NCI-H1417 treated with DMSO at 0.1 percent for 48 hours (cell line): ENCODE results near the gene BTG4.
A peak's percentile ranks its signal among the peaks of the same experiment; 100 is the strongest.

ENCODE experiments used
- DNase-seq: peaks from one replicate; lab custom pipeline; 2025; lab: John Stamatoyannopoulos, UW

The BTG4 gene

GRCh38 chr11:111455291-111456085 lies 56.7 kb downstream of the BTG4 start:
- no peak for DNase-seq

GRCh38 chr11:111454561-111455192 lies 57.5 kb downstream of the BTG4 start:
- DNase-seq: no peak

GRCh38 chr11:111452817-111453552 lies 59.2 kb downstream of the BTG4 start:
- DNase-seq: no peak

- DNase-seq: no peak
These were observed 60.0 kb downstream of the BTG4 start for GRCh38 chr11:111452146-111452545.

- no peak for DNase-seq
These were observed 61.5 kb downstream of the BTG4 start for GRCh38 chr11:111450480-111451320.

- no peak for DNase-seq
These were observed 62.3 kb downstream of the BTG4 start for GRCh38 chr11:111449696-111450479.

GRCh38 chr11:111448831-111449557 lies 63.2 kb downstream of the BTG4 start:
- no peak for DNase-seq

GRCh38 chr11:111448414-111448813 lies 63.8 kb downstream of the BTG4 start:
- no peak for DNase-seq

- no peak for DNase-seq
These were observed 64.3 kb downstream of the BTG4 start for GRCh38 chr11:111447931-111448330.

GRCh38 chr11:111447112-111447471 lies 65.1 kb downstream of the BTG4 start:
- DNase-seq: no peak

GRCh38 chr11:111446404-111447111 lies 65.6 kb downstream of the BTG4 start:
- DNase-seq: peak; percentile 67

- no peak for DNase-seq
These were observed 66.6 kb downstream of the BTG4 start for GRCh38 chr11:111445586-111445985.
